Thymus (tissue), 11 donors: ENCODE data around the gene RSPH9. TPM values are rescaled to one million over a fixed set of nuclear protein-coding genes. Genes with fewer than 3 reads are reported as not detected.
"Not testable (repeated sequence)": the region's sequence is repeated elsewhere in the genome, so short reads cannot be mapped to it uniquely, and the experiment has no call there.

Source experiments
- DNase-seq, 9 donors: peaks; one replicate each; pipeline ENCODE4 v3.0.0-alpha.2; 2013; ENCODE audit warnings: low spot score in 9 of 9, low read depth in 6 of 9, missing footprints in 1 of 9
- H3K27ac ChIP-seq, 2 donors: one replicate each; pipeline ENCODE4 v1.5.1; 2013; ENCODE audit warnings: control low read depth in 1 of 2, low read depth in 1 of 2, low read length in 1 of 2, mild to moderate bottlenecking in 1 of 2, moderate library complexity in 1 of 2
- H3K27me3 ChIP-seq, 2 donors: one replicate each; pipeline ENCODE4 v1.5.1; 2013; ENCODE audit warnings: low read length in 1 of 2; ENCODE audit not compliant: control insufficient read depth in 2 of 2, insufficient read depth in 1 of 2
- H3K36me3 ChIP-seq, 2 donors: one replicate each; pipeline ENCODE4 v1.5.1; 2013; ENCODE audit warnings: low read length in 1 of 2, mild to moderate bottlenecking in 1 of 2, moderate library complexity in 1 of 2; ENCODE audit not compliant: control insufficient read depth in 2 of 2, insufficient read depth in 2 of 2
- H3K4me1 ChIP-seq, 2 donors: one replicate each; pipeline ENCODE4 v1.5.1; 2013; ENCODE audit warnings: low read length in 2 of 2; ENCODE audit not compliant: control insufficient read depth in 2 of 2, insufficient read depth in 2 of 2
- H3K4me3 ChIP-seq, 2 donors: one replicate each; pipeline ENCODE4 v1.5.1; 2013; ENCODE audit warnings: low read length in 2 of 2, control low read depth in 1 of 2, mild to moderate bottlenecking in 1 of 2
- H3K9me3 ChIP-seq, 2 donors: one replicate each; pipeline ENCODE4 v1.5.1; 2013; ENCODE audit warnings: low read length in 1 of 2, mild to moderate bottlenecking in 1 of 2; ENCODE audit not compliant: control insufficient read depth in 2 of 2, insufficient read depth in 1 of 2
- WGBS: extraction: QIAGEN DNeasy Blood & Tissue Kit; methylation state at CpG from one replicate; pipeline ENCODE4 v1.1.7; 2013; 5-methylcytosine and 5-hydroxymethylcytosine counted together
- polyA plus RNA-seq: library from polyadenylated mRNA; stranded (reverse); fragments of 200-250 nt; gene quantifications from one replicate; pipeline ENCODE4 v1.2.3, GENCODE V29; 2013
- total RNA-seq: library from RNA; stranded (reverse); fragments of 120-200 nt; gene quantifications from one replicate; pipeline ENCODE4 v1.2.4, GENCODE V29; 2013
- donor health status: healthy.

Gene RSPH9
- total and polyA plus RNA-seq, 2 donors = 0.09 to 0.25 TPM

DNA sequence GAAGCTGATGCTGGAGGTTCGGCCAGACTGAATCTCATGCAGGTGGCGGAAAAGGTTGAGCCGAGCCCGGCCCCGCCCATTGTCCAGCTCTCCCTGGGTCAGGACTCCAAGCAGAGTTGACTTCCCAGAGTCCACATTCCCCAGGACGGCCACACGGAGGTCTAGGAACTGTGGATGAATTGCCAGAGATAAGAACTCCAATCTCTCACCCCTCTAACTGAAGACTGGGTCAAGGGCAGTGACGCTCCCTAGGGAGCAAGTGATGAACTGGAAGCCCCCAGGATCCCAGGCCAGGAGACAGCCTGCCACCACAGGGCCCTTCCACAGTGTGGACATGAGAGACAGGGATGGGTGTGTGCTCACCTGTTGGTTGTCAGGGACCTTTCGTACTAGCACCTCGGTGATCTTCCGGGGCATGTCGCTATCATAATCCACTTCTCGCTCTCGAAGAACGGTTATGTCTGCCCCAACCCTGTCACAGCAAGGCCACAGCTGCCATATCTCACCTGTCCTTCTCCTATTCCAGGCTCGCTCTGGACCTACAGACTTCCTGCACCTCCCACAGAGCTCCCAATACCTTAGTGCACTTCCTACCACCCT, 19.3 kb upstream of the RSPH9 start:
- no peak for DNase-seq
- Histone ChIP-seq H3K27me3 (no peaks in the 10 kb centered on the region), H3K9me3 (peaks cover 0 to 3% of the 10 kb centered on the region in 2 donors), H3K36me3 (peaks cover 58 to 59% of the 10 kb centered on the region in 2 donors), H3K27ac (no peak overlapping the region), H3K4me1 (peaks cover 11 to 29% of the 10 kb centered on the region in 2 donors), H3K4me3 (no peak overlapping the region)
- WGBS = 98% methylated on average over 16 of the region's 16 CpGs

DNA sequence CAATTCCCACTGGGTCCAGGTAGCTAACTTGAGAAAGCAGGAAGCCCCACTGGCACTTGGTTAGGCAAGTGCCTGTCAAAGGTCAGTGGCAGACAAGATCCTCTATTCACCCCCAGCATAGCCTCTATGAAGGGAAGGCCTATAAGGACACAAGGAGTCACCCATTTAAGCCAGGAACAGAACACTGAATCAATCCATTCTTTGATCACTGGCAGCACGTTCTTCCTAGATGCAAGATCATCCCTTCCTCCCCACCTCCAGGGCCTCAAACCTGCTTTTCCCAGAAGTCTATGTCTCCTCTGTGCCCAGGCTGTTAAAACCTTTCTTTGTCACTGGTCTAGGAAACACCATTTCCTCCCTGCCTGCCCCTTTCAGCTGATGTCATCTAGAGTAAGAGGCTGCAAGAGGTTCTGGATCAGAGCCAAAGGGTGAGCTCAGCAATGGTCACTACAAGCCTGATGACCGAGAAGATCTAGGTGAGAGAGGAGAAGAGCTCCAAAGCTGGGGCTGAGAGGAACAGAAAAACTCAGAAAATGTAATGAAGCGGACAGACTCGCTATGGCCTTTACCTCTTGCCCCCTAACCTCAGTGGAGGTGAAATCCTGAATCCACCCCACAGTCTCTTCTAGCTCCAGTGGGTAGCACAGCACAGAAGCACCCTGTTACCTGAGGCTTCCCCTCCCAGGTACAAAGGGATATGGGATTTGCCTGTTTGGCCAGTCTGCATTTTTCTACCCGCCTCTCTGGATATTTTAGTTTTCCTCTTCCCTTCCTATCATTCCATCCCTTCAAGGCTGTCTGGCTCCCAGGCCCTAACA, 17.6 kb upstream of the RSPH9 start:
- H3K27ac ChIP-seq = peak overlapping the region in 1 of 2 donors; percentile 62
- no peaks in the 10 kb centered on the region for H3K27me3 ChIP-seq
- peaks cover 11 to 29% of the 10 kb centered on the region in 2 donors for H3K4me1 ChIP-seq
- 92% methylated on average over 5 of the region's 5 CpGs for WGBS
- peaks cover 0 to 3% of the 10 kb centered on the region in 2 donors for H3K9me3 ChIP-seq
- H3K4me3 ChIP-seq = no peak overlapping the region
- DNase-seq = no peak
- peaks cover 40 to 42% of the 10 kb centered on the region in 2 donors for H3K36me3 ChIP-seq

DNA sequence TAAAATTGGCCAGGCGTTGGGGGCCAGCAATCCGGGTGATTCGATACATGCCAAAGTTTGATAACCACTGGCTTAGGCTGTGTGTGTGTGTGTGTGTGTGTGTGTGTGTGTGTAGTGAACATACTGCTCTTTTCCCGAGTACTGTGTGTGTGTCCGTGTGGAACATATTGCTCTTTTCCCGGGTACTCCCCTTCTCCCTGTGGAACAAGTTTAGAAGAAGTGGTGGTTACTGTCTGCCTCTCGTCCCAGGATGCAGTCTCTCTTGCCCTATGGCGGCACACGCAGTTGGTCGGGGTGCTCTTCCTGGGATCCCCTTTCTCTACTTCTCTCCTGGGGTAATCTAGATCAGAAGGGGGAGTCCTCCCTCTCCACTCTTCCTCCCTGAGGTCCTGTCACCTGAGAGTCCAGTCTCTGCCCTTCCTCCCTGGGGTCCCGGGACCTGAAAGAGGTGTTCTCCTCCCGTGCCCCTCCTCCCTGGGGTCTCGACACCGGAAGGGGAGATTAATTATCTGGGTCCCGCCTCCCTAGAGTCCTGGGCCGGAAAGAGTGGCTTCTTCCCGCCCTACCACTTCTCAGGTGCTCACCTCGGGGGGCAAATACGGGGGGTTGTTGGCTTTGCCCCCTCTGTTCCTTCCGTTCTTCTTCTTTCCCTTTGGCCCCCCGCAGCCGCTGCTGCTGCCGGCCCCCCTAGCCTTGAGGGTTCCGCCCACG, 16.3 kb upstream of the RSPH9 start:
- H3K4me3 ChIP-seq = peak overlapping the region; percentile 77 to 95
- peaks cover 28 to 29% of the 10 kb centered on the region in 2 donors for H3K36me3 ChIP-seq
- 9% methylated on average over 25 of the region's 25 CpGs for WGBS
- H3K27me3 ChIP-seq = no peaks in the 10 kb centered on the region
- H3K9me3 ChIP-seq = peaks cover 0 to 3% of the 10 kb centered on the region in 2 donors
- H3K27ac ChIP-seq = peak overlapping the region; percentile 67 to 83
- peak in 8 of 9 donors; percentile 29 to 75 (median 48) for DNase-seq
- peaks cover 11 to 29% of the 10 kb centered on the region in 2 donors for H3K4me1 ChIP-seq

DNA sequence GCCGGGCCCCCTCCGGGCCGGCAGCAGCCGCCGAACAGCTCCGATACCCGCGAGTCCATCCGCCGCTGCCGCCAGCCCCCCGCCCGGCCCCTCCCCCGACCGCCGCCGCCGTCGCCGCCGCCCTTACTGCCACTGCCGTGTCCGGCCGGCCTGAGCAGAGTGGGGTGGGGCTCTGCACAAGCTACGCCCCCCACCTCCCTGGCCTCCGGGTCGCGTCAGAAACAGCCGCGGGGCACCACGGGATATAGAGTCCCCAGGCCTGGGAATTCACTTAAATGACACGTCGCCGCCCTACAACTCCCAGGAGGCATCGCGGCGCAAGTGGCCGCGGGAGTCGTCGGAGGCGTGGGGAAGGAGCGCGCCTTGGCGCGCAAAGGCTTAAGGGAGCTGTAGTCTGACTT, 15.7 kb upstream of the RSPH9 start, which contains the start of gene GTPBP2:
Gene GTPBP2, minus strand, starts transcription at position 161 of the 401 bp plus-strand sequence. Its CDS starts 102 bp downstream, at position 59.
- DNase-seq = peak; percentile 87 to 98 (median 95)
- H3K9me3 ChIP-seq = peaks cover 0 to 3% of the 10 kb centered on the region in 2 donors
- peaks cover 22 to 23% of the 10 kb centered on the region in 2 donors for H3K36me3 ChIP-seq
- peak within 1 kb of the TSS; percentile 77 to 95 for H3K4me3 ChIP-seq
- no peaks in the 10 kb centered on the region for H3K27me3 ChIP-seq
- H3K27ac ChIP-seq = peak within 1 kb of the TSS; percentile 93 to 98
- under 1% methylated on average over 46 of the region's 46 CpGs for WGBS
- H3K4me1 ChIP-seq = peaks cover 11 to 29% of the 10 kb centered on the region in 2 donors

DNA sequence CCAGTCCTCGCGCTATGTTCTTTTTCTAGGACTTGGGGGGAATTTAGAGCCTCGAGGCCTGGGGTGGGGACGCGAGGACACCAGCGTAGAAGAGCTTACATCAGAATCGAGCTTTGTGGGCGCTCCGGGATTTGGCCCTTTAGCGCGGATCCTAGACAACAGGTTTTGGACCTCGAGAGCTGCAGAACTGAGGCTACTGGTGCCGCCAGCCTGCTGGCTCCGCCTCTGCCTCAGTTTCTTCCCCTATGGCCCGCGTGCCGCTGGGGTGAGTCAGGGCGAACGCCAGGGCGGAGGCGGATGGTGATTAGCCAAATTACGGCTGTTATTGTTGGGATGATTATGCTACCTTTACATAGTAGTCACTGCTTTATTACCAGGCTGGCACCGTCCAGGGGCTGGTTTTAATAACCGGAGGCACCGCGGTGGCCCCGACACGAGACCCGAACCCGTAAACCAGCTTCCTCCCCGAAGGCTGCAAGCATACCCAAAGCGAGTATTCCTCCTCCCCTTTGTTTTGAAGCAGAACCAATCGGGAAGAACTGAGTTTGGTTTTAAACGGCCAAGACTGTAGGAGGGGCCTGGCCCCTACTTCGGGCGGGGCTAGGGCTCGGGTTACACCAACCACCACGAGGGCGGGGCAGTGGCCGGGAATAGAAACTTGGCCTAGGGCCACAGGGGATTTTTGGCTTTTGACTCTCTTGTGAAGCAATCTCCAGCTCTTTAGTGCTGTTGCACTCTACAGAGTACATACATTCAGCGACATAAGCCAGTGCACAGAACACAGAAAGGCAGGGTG, 15.1 kb upstream of the RSPH9 start:
- under 1% methylated on average over 41 of the region's 41 CpGs for WGBS
- H3K36me3 ChIP-seq = peaks cover 16 to 17% of the 10 kb centered on the region in 2 donors
- peaks cover 11 to 30% of the 10 kb centered on the region in 2 donors for H3K4me1 ChIP-seq
- DNase-seq = peak; percentile 53 to 91 (median 77)
- peak overlapping the region; percentile 93 to 98 for H3K27ac ChIP-seq
- peaks cover 0 to 3% of the 10 kb centered on the region in 2 donors for H3K9me3 ChIP-seq
- H3K4me3 ChIP-seq = peak overlapping the region; percentile 77 to 95
- no peaks in the 10 kb centered on the region for H3K27me3 ChIP-seq

DNA sequence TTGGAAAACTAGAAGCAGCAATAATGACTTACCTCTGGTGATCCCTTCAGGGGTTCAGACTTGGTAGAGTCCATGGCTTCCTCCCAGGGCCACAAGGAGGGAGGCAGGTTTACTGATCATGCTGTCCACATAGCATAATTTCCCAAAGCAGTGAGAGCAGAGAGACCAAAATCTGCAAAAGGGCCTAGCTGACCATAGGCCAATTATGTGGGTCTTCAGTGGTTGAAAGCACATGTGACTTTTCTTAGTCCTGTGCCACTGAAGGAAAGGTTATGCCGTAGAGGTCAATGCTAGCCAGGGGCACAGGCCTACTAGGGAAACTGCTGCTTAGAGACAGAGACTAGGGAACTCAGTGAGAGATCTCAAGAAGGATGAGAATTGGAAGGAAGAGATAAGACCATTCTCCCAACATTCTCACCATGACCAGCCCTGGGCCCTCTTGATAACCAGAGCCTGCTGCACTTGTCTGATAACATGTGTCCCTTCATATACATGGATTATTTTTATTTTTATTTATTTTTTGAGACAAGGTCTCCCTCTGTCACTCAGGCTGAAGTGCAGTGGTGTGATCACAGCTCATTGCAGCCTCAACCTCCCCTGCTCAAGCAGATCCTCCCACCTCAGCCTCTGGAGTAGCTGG, 13.7 kb upstream of the RSPH9 start:
- 98% methylated on average over 1 of the region's 1 CpG for WGBS
- no peak for DNase-seq
- Histone ChIP-seq H3K27ac (peak overlapping the region in 1 of 2 donors; percentile 26), H3K36me3 (peaks cover 2 to 3% of the 10 kb centered on the region in 2 donors), H3K4me3 (no peak overlapping the region), H3K4me1 (peaks cover 16 to 39% of the 10 kb centered on the region in 2 donors), H3K27me3 (no peaks in the 10 kb centered on the region), H3K9me3 (peaks cover 0 to 3% of the 10 kb centered on the region in 2 donors)

DNA sequence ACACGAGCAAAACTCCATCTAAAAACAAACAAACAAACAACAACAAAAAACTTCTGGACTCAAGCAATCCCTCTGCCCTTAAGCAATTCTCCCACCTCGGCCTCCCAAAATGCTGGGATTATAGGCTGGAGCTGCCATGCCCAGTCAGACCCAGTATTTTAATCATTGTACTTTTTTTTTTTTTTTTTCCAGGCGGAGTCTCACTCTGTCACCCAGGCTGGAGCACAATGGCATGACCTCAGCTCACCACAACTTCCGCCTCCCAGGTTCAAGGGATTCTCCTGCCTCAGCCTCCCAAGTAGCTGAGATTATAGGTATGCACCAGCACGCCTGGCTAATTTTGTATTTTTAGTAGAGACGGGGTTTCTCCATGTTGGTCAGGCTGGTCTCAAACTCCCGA, 11.8 kb upstream of the RSPH9 start:
- not testable (repeated sequence) for H3K27ac ChIP-seq, H3K4me3 ChIP-seq, H3K9me3 ChIP-seq, H3K27me3 ChIP-seq, DNase-seq, H3K36me3 ChIP-seq
- H3K4me1 ChIP-seq = peaks cover 17 to 38% of the 10 kb centered on the region in 2 donors
- 98% methylated on average over 7 of the region's 7 CpGs for WGBS

DNA sequence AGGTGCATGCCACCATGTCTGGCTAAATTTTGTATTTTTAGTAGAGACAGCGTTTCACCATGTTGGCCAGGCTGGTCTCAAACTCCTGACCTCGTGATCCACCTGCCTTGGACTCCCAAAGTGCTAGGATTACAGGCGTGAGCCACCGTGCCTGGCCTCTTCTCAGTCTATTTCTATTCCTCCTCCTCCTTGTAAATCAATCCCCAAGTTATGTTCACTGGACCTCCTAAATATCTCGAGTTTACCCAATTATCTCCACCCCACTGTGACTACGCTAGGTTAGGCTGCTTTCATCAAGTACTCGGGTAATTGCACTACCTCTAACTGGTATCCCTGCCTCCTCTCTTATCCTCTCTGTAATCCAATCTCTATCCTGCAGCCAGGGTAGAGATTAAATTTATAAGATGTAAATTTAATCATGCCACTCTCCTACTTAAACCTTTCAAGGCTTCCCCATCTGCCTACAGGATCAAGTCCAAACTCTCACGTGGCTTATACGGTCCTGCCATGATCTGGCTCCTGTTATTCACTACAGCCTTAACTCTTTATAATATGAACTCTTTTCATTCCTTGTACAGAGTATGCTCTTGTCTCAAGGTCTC, 10.0 kb upstream of the RSPH9 start:
- Histone ChIP-seq H3K4me3 (no peak overlapping the region), H3K9me3 (no peaks in the 10 kb centered on the region), H3K27me3 (no peaks in the 10 kb centered on the region), H3K4me1 (peaks cover 17 to 32% of the 10 kb centered on the region in 2 donors), H3K27ac (peak overlapping the region; percentile 89 to 91), H3K36me3 (peaks cover 13 to 23% of the 10 kb centered on the region in 2 donors)
- WGBS = 94% methylated on average over 9 of the region's 9 CpGs
- no peak for DNase-seq
